Lung (tissue), 12 donors: ENCODE measurements around the gene NPAS3. TPM values are rescaled to one million over a fixed set of nuclear protein-coding genes. Genes with fewer than 3 reads are reported as not detected.

ENCODE experiments used
- ATAC-seq: fragments of 200-7000 bp; cut with Tn5 transposase; one replicate; pipeline ENCODE4 v1.9.1; 2020; ENCODE audit warnings: moderate number of reproducible peaks; ENCODE audit not compliant: insufficient read depth, low FRiP score
- DNase-seq, 3 donors: peaks; one replicate each; pipeline ENCODE4 v3.0.0-alpha.2; 2013 to 2017
- H3K27ac ChIP-seq, 2 donors: one replicate each; pipeline ENCODE4 v1.5.1; 2013; ENCODE audit warnings: mild to moderate bottlenecking in 2 of 2, moderate library complexity in 2 of 2, control low read depth in 1 of 2, inconsistent platforms in 1 of 2, low read depth in 1 of 2, low read length in 1 of 2
- H3K27me3 ChIP-seq, 3 donors: one replicate each; pipeline ENCODE4 v1.5.1; 2013; ENCODE audit warnings: low read length in 2 of 3; ENCODE audit not compliant: control insufficient read depth in 3 of 3, insufficient read depth in 3 of 3
- H3K36me3 ChIP-seq, 4 donors: one replicate each; pipeline ENCODE4 v1.5.1; 2013; ENCODE audit warnings: low read length in 4 of 4, mild to moderate bottlenecking in 1 of 4, moderate library complexity in 1 of 4; ENCODE audit not compliant: control insufficient read depth in 4 of 4, insufficient read depth in 4 of 4
- H3K4me1 ChIP-seq, 5 donors: one replicate each; pipeline ENCODE4 v1.5.1; 2013; ENCODE audit warnings: low read length in 5 of 5, mild to moderate bottlenecking in 2 of 5, moderate library complexity in 1 of 5; ENCODE audit not compliant: control insufficient read depth in 5 of 5, insufficient read depth in 5 of 5
- H3K4me3 ChIP-seq: one replicate; pipeline ENCODE4 v1.5.1; 2013; ENCODE audit warnings: mild to moderate bottlenecking, control low read depth, moderate library complexity
- H3K9ac ChIP-seq, 2 donors: one replicate each; pipeline ENCODE4 v1.5.1; 2013; ENCODE audit warnings: low read length in 2 of 2, control low read depth in 1 of 2; ENCODE audit not compliant: insufficient read depth in 1 of 2
- H3K9me3 ChIP-seq, 4 donors: one replicate each; pipeline ENCODE4 v1.5.1; 2013; ENCODE audit warnings: low read length in 3 of 4, mild to moderate bottlenecking in 1 of 4, moderate library complexity in 1 of 4; ENCODE audit not compliant: control insufficient read depth in 4 of 4, insufficient read depth in 3 of 4
- CTCF ChIP-seq: IDR thresholded peaks from 2 replicates; pipeline ENCODE4 v1.5.1; 2012; ENCODE audit warnings: mild to moderate bottlenecking; ENCODE audit errors: control extremely low read depth, extremely low read depth
- WGBS, 2 donors: extraction: QIAGEN DNeasy Blood & Tissue Kit; methylation state at CpG; one replicate each; pipeline ENCODE4 v1.1.7; 2013; 5-methylcytosine and 5-hydroxymethylcytosine counted together
- polyA plus RNA-seq, 2 donors: library from polyadenylated mRNA; stranded (reverse); fragments of 200-250 nt; gene quantifications; one replicate each; pipeline ENCODE4 v1.2.1, GENCODE V29; 2013
- total RNA-seq, 2 donors: library from RNA; depleted of rRNA in 1 of 2; stranded (reverse); fragments of >200 nt in 1 of 2; gene quantifications; one replicate each; pipeline ENCODE4 v1.2.1, GENCODE V29; 2014 to 2021
- donor health status: control.
- donor health status: control.
- donor health status: Bipolar disorder and iron deficiency.
- donor health status: healthy.
- donor health status: DM: yes; HTN: yes; CAD: no.

The NPAS3 gene
- total and polyA plus RNA-seq, 4 donors: 0.13 to 0.48 (median 0.33) TPM

GRCh38 chr14:33837943-33838683 is 899.4 kb downstream of the NPAS3 start:
- no peaks in the 10 kb centered on the region for H3K9me3 ChIP-seq
- DNase-seq (peak in 1 of 3 donors; percentile 41), ATAC-seq (no peak)
- H3K36me3 ChIP-seq: no peaks in the 10 kb centered on the region
- peaks cover 0 to 1% (median 0%) of the 10 kb centered on the region in 5 donors for H3K4me1 ChIP-seq
- no peak overlapping the region for H3K27ac ChIP-seq
- H3K27me3 ChIP-seq: peaks cover 0 to 2% (median 0%) of the 10 kb centered on the region in 3 donors
- no peak overlapping the region for H3K4me3 ChIP-seq
- no peak for TF ChIP-seq CTCF
- no peak overlapping the region for H3K9ac ChIP-seq
- WGBS, 2 donors: 65 to 70% methylated on average over 4 of the region's 4 CpGs

- Histone ChIP-seq H3K27ac (no peak overlapping the region), H3K36me3 (no peaks in the 10 kb centered on the region), H3K4me3 (no peak overlapping the region), H3K4me1 (peaks cover 0 to 1% (median 0%) of the 10 kb centered on the region in 5 donors), H3K9me3 (no peaks in the 10 kb centered on the region), H3K9ac (no peak overlapping the region), H3K27me3 (peaks cover 0 to 3% (median 0%) of the 10 kb centered on the region in 3 donors)
- WGBS, 2 donors: 49 to 56% methylated on average over 16 of the region's 16 CpGs
- no peak for ATAC-seq
- DNase-seq: peak; percentile 57 to 73 (median 71)
- TF ChIP-seq CTCF: peak; percentile 52
Measured at GRCh38 chr14:33839193-33840076, 900.8 kb downstream of the NPAS3 start.

GRCh38 chr14:33840797-33841196 is 902.1 kb downstream of the NPAS3 start:
- WGBS, 2 donors: 75 to 91% methylated on average over 3 of the region's 3 CpGs
- no peak for TF ChIP-seq CTCF
- H3K4me3 ChIP-seq: no peak overlapping the region

More at GRCh38 chr14:33840797-33841196, 902.1 kb downstream of the NPAS3 start:
- Histone ChIP-seq H3K9ac (no peak overlapping the region), H3K27me3 (peaks cover 0 to 3% (median 0%) of the 10 kb centered on the region in 3 donors), H3K36me3 (no peaks in the 10 kb centered on the region), H3K9me3 (peaks cover 0 to 4% (median 0%) of the 10 kb centered on the region in 4 donors), H3K4me1 (peaks cover 0 to 1% (median 0%) of the 10 kb centered on the region in 5 donors), H3K27ac (no peak overlapping the region)
- DNase-seq (no peak), ATAC-seq (no peak)
